ENCODE measurements around the gene B4GALNT3. TPM values are rescaled to one million over a fixed set of nuclear protein-coding genes. Genes with fewer than 3 reads are reported as not detected.

Gene B4GALNT3
- total RNA-seq, 1 donor, result under 0.01 TPM

GRCh38 chr12:466762-467161 is 7.0 kb downstream of the B4GALNT3 start:
- no peak for DNase-seq (ENCODE audit: low read depth in 2 of 3, low spot score in 2 of 3)

- DNase-seq (ENCODE audit: low read depth in 2 of 3, low spot score in 2 of 3), result no peak
These were observed 7.9 kb downstream of the B4GALNT3 start for GRCh38 chr12:467591-467990.

- no peak for DNase-seq (ENCODE audit: low read depth in 2 of 3, low spot score in 2 of 3)
These were observed 9.1 kb downstream of the B4GALNT3 start for GRCh38 chr12:468671-469389.

DNA sequence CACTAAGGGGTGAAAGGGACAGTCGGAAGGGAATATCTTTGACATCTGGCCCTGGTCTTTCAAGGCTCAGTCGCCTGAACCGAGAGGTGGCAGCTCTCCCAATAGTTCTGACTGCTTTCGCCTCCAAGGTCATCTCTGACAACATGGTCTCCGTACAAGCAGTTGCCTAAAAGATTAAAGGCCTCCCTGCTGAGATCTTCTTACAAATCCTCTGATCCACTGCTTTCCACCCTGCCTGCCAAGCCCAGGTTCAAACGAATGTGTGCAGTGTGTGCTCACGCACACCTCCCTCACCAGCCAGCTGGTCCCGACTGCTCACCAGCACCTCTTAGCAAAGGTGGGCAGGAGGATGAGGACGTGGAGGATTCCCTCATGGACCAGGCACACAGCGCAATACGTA is 10.4 kb downstream of the B4GALNT3 start:
- DNase-seq (ENCODE audit: low read depth in 2 of 3, low spot score in 2 of 3), result no peak

- DNase-seq (ENCODE audit: low read depth in 2 of 3, low spot score in 2 of 3), result no peak
These were observed 13.5 kb downstream of the B4GALNT3 start for GRCh38 chr12:473198-473597.

DNA sequence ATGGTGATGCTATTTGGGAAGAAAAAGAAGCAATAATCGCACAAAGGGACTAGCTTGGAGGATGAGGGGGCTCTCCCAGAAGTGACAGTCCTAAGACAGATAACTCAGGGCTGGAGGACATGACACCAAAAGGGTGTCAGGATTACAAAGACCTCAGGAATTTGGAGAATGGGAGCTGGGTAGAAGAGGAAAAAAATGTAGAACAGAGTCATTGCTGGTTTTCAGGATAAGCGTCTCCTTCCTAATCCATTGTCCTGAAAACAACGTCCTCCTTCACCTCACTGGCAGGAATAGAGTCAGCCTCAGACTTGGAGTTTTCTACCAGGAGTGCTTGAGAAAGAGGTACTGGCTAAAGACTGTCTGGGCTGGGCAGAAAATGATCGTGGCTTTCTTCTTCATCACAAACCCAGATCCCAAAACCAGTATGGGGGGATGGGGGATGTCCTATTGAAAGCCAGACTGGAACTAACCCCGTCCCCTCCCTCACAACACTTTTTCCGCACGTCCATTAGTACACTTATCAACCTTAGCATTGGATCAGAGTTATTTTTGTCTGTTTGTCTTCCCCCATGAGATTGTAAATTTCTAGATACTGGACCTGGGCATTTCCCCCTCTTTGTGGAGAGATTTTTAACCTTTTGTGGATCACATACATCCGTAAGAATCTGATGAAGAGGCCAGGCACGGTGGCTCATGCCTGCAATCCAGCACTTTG is 14.3 kb downstream of the B4GALNT3 start:
- no peak for DNase-seq (ENCODE audit: low read depth in 2 of 3, low spot score in 2 of 3)

DNA sequence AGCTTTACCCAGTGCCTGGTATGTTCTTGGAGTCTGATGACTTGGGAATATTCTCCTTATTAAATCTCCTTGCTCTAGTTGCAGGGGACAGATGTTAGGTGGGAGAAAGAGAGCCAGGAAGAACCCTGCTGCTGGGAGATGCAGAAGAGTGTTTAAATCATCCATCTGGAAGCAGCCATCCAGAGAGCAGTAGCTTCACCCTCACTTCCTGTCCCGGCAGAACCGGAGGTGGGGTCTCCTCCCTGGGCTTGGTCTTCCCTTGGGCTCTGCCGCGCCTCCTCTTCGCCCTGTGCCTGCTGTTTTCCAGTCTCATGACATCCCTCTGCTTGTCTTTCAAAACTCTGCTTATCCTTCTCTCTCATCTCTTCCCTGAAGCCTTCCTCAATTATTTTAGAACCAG is 15.5 kb downstream of the B4GALNT3 start:
- DNase-seq (ENCODE audit: low read depth in 2 of 3, low spot score in 2 of 3), result no peak

DNA sequence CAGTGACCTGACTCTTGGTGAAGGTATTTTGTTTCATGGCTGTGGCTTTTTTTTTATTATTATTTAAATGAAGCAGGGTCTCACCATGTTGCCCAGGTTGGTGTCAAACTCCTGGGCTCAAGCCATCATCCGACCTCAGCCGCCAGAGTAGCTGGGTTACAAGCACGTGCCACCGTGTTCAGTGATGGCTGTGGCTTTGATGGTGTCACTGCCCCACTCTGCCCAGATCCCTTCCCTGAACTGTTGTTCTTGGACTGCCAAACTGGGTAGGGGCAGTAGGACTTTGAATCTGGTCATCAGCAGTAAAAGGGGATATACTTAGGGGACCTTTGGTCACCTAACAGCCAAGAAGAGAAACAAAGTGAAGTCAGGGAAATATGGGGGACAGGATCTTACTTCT is 19.4 kb downstream of the B4GALNT3 start:
- DNase-seq (ENCODE audit: low read depth in 2 of 3, low spot score in 2 of 3), result no peak

- no peak for DNase-seq (ENCODE audit: low read depth in 2 of 3, low spot score in 2 of 3)
These were observed 21.4 kb downstream of the B4GALNT3 start for GRCh38 chr12:480831-481816.

GRCh38 chr12:482061-482460 is 22.3 kb downstream of the B4GALNT3 start:
- no peak for DNase-seq (ENCODE audit: low read depth in 2 of 3, low spot score in 2 of 3)

- no peak for DNase-seq (ENCODE audit: low read depth in 2 of 3, low spot score in 2 of 3)
These were observed 24.4 kb downstream of the B4GALNT3 start for GRCh38 chr12:484096-484495.

- DNase-seq (ENCODE audit: low read depth in 2 of 3, low spot score in 2 of 3), result no peak
These were observed 30.5 kb downstream of the B4GALNT3 start for GRCh38 chr12:490260-490659.

- no peak for DNase-seq (ENCODE audit: low read depth in 2 of 3, low spot score in 2 of 3)
These were observed 35.7 kb downstream of the B4GALNT3 start for GRCh38 chr12:495466-495865.

DNA sequence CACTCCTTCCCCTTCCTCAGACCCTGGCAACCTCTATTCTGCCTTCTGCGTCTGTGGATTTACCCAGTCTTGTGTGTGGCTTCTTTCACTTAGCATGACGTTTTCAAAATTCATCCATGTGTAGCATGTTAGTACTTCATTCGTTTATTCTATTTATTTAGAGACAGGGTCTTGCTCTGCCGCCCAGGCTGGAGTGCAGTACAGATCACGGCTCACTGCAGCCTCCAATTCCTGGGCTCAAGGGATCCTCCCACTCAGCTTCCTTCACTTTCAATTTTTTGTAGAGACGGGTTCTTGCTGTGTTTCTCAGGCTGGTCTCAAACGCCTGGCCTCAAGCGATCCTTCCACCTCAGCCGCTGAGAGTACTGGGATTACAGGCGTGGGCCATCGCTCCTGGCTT is 37.0 kb downstream of the B4GALNT3 start:
- no peak for DNase-seq (ENCODE audit: low read depth in 2 of 3, low spot score in 2 of 3)

DNA sequence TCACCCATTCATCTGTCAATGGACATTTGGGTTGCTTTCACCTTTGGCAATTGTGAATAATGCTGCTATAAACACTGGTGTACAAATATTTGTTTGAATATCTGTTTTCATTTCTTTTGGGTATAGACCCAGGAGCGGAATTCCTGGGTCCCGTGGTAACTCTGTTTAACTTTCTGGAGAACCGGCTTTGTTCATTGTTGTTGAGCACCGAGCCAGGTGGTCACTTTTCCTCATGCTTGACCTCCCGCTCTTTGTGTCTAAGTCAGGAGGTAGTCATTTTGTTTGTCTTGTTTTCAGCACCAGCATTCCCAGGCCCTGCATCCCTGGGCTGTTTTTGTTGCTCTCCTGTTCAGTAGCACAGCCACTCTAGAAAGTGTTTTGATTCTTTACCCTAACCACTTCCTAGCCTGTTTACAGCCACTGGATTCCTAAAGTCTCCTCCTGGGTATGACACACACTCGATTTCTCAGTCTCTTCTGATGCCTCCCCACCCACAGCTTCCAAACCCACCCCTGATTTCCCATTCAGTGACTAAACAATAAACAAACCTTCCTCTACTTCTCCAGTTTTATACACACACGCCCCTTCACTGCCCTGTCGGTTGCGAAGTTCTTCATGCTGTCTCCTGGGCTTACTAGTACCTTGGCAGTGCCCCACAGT is 37.9 kb downstream of the B4GALNT3 start:
- no peak for DNase-seq (ENCODE audit: low read depth in 2 of 3, low spot score in 2 of 3)

- no peak for DNase-seq (ENCODE audit: low read depth in 2 of 3, low spot score in 2 of 3)
These were observed 40.2 kb downstream of the B4GALNT3 start for GRCh38 chr12:499837-500458.

GRCh38 chr12:501722-502447 is 42.1 kb downstream of the B4GALNT3 start:
- DNase-seq (ENCODE audit: low read depth in 2 of 3, low spot score in 2 of 3), result no peak

GRCh38 chr12:503111-503761 is 43.5 kb downstream of the B4GALNT3 start:
- peak in 2 of 3 donors; percentile 13 for DNase-seq (ENCODE audit: low read depth in 2 of 3, low spot score in 2 of 3)

GRCh38 chr12:505221-505620 is 45.5 kb downstream of the B4GALNT3 start:
- no peak for DNase-seq (ENCODE audit: low read depth in 2 of 3, low spot score in 2 of 3)

Data from hematopoietic multipotent progenitor cell (in vitro differentiated cells).